ENCODE data around the gene USP6NL.
A peak's percentile ranks its signal among the peaks of the same experiment; 100 is the strongest.

USP6NL gene

DNA sequence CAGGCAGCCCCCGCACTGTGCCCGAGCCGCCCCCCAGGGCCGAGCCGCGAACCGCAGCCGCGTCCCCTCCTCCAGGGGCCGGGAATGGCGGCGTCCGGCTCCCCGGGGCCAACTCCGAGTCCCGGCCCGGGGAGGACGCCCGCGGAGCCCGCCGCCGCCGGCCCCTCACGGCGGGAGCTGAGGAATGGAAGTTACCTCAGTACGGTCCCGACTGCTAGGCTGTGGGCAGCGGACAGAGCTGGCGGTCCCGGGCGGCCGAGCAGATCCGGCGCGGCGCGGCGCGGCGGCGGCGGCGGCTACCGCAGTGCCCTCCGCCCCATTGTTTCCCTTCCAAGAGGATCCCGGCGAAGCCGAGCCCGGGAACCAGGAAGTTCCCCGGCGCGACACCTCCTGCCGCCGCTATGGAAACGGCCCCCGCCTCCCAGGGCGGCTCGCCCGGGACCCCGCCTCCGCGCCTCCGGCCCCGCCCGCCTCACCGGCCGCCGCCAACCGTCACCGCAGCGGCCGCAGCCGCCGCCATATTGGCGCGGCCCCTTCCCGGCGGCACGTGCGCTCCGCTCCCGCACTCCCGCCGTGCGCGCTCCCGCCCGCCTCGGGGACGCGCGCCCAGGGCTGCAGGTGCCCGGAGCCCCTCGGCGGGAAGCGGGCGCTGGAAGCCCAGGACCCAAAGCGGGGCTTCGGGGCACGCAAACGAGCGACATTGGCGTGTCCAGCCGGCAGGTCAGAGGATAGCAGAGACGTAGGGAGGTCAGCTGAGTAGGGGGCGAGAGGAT lies at the start of gene USP6NL:
Gene USP6NL (minus strand): TSS at position 403 of the 773 bp plus-strand sequence. CDS start 14,016 bp downstream, outside the sequence.
- H3K9me2 ChIP-seq (replicated peaks; ENCODE audit: low read depth, low read length): no peaks in the 10 kb centered on the region
- peak within 1 kb of the TSS; percentile 88 for H3K9ac ChIP-seq (ENCODE audit: low read depth, low read length, poor library complexity, severe bottlenecking)
- peaks cover 46% of the 10 kb centered on the region for H3K4me1 ChIP-seq (ENCODE audit: insufficient read depth, low read length, poor library complexity, severe bottlenecking)
- H3K4me2 ChIP-seq (ENCODE audit: low read depth, low read length, poor library complexity, severe bottlenecking): peak within 1 kb of the TSS; percentile 89
- H2AFZ ChIP-seq (ENCODE audit: low read length): peak within 1 kb of the TSS; percentile 96
- H3K79me2 ChIP-seq (ENCODE audit: insufficient read depth, low read length): peaks cover 46% of the 10 kb centered on the region
- peaks cover 23% of the 10 kb centered on the region for H4K20me1 ChIP-seq (ENCODE audit: insufficient read depth, low read length, poor library complexity, severe bottlenecking)
- no peaks in the 10 kb centered on the region for H3F3A ChIP-seq (ENCODE audit: low read depth)
- H3K4me3 ChIP-seq (ENCODE audit: low read length, poor library complexity, severe bottlenecking): peak within 1 kb of the TSS; percentile 99
- TF ChIP-seq EZH2phosphoT487 (IDR thresholded peaks at IDR 0.05; ENCODE audit: borderline replicate concordance): no peak
- TF ChIP-seq, protein P1, sequence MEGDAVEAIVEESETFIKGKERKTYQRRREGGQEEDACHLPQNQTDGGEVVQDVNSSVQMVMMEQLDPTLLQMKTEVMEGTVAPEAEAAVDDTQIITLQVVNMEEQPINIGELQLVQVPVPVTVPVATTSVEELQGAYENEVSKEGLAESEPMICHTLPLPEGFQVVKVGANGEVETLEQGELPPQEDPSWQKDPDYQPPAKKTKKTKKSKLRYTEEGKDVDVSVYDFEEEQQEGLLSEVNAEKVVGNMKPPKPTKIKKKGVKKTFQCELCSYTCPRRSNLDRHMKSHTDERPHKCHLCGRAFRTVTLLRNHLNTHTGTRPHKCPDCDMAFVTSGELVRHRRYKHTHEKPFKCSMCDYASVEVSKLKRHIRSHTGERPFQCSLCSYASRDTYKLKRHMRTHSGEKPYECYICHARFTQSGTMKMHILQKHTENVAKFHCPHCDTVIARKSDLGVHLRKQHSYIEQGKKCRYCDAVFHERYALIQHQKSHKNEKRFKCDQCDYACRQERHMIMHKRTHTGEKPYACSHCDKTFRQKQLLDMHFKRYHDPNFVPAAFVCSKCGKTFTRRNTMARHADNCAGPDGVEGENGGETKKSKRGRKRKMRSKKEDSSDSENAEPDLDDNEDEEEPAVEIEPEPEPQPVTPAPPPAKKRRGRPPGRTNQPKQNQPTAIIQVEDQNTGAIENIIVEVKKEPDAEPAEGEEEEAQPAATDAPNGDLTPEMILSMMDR (conservative IDR thresholded peaks at IDR 0.05; ENCODE audit: low read length): no peak
- no peaks in the 10 kb centered on the region for H3K9me3 ChIP-seq (ENCODE audit: insufficient read depth, low read depth, low read length)
- H3K27me3 ChIP-seq (ENCODE audit: insufficient read depth, low read length, poor library complexity, severe bottlenecking): no peaks in the 10 kb centered on the region
- no peaks in the 10 kb centered on the region for H3K36me3 ChIP-seq (ENCODE audit: insufficient read depth, low read length)

DNA sequence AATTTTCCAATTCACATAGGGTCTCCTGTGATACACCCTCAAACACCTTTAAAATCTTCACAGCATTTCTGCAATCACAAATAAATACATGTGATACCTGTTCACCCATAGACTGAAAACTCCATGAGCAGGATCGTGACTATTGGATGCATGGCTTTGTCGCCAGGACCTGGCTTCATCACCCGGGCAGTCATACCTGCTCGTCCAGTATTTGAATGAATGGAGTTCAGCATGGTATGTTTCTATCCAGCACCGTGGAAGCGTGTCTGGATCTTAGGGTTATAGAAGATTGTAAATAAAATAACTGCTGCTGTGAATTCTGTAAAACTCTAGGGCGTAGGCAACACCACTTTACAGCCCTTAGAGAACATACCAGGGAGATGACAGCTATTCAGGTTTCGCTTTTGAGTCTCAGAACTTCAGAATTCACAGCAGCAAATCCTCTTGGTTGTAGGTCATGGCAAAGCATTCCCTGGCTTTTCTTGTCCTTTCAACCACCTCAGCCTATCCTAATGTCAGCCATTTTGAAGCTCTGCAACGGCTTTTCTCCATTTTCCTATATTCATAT lies 47.4 kb upstream of the USP6NL start:
- Histone ChIP-seq H4K20me1 (ENCODE audit: insufficient read depth, low read length, poor library complexity, severe bottlenecking) (no peaks in the 10 kb centered on the region), H3K36me3 (ENCODE audit: insufficient read depth, low read length) (no peaks in the 10 kb centered on the region), H3K27me3 (ENCODE audit: insufficient read depth, low read length, poor library complexity, severe bottlenecking) (no peaks in the 10 kb centered on the region), H3F3A (ENCODE audit: low read depth) (no peaks in the 10 kb centered on the region), H3K4me3 (ENCODE audit: low read length, poor library complexity, severe bottlenecking) (no peak overlapping the region), H3K4me1 (ENCODE audit: insufficient read depth, low read length, poor library complexity, severe bottlenecking) (peaks cover 3% of the 10 kb centered on the region), H3K79me2 (ENCODE audit: insufficient read depth, low read length) (no peaks in the 10 kb centered on the region), H3K9me2 (replicated peaks; ENCODE audit: low read depth, low read length) (no peaks in the 10 kb centered on the region), H2AFZ (ENCODE audit: low read length) (no peak overlapping the region), H3K9ac (ENCODE audit: low read depth, low read length, poor library complexity, severe bottlenecking) (no peak overlapping the region), H3K9me3 (ENCODE audit: insufficient read depth, low read depth, low read length) (no peaks in the 10 kb centered on the region), H3K4me2 (ENCODE audit: low read depth, low read length, poor library complexity, severe bottlenecking) (no peak overlapping the region)
- no peak for TF ChIP-seq EZH2phosphoT487 (IDR thresholded peaks at IDR 0.05; ENCODE audit: borderline replicate concordance)
- TF ChIP-seq, protein P1 (conservative IDR thresholded peaks at IDR 0.05; ENCODE audit: low read length): no peak

DNA sequence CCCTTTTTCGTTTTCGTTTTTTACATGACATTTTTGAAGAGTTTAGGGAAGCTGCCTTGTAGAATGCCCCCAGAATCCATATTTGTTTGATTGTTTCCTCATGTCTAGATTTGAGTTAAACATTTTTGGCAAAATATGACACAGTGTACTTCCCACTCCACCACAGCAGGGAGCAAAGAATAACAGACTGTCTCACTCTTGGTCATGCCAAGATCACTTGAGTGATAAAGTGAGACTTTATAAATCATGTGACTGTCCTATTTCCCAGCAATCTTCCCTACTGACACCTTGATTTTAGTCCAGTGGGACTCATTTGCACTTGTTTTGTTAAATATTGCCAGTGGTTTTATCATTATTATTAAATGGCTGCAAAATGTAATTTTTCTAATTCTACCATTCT lies 44.4 kb upstream of the USP6NL start:
- no peak overlapping the region for H3K4me3 ChIP-seq (ENCODE audit: low read length, poor library complexity, severe bottlenecking)
- no peaks in the 10 kb centered on the region for H3F3A ChIP-seq (ENCODE audit: low read depth)
- H3K9ac ChIP-seq (ENCODE audit: low read depth, low read length, poor library complexity, severe bottlenecking): no peak overlapping the region
- no peaks in the 10 kb centered on the region for H3K4me1 ChIP-seq (ENCODE audit: insufficient read depth, low read length, poor library complexity, severe bottlenecking)
- H4K20me1 ChIP-seq (ENCODE audit: insufficient read depth, low read length, poor library complexity, severe bottlenecking): no peaks in the 10 kb centered on the region
- H3K36me3 ChIP-seq (ENCODE audit: insufficient read depth, low read length): no peaks in the 10 kb centered on the region
- H3K27me3 ChIP-seq (ENCODE audit: insufficient read depth, low read length, poor library complexity, severe bottlenecking): no peaks in the 10 kb centered on the region
- no peak for TF ChIP-seq EZH2phosphoT487 (IDR thresholded peaks at IDR 0.05; ENCODE audit: borderline replicate concordance)
- TF ChIP-seq, protein P1 (conservative IDR thresholded peaks at IDR 0.05; ENCODE audit: low read length): no peak
- H3K9me3 ChIP-seq (ENCODE audit: insufficient read depth, low read depth, low read length): no peaks in the 10 kb centered on the region
- no peaks in the 10 kb centered on the region for H3K9me2 ChIP-seq (replicated peaks; ENCODE audit: low read depth, low read length)
- H3K79me2 ChIP-seq (ENCODE audit: insufficient read depth, low read length): no peaks in the 10 kb centered on the region
- H2AFZ ChIP-seq (ENCODE audit: low read length): 0 out of 2 replicates have a peak overlapping the region, but pooled peaks have one; percentile 0
- H3K4me2 ChIP-seq (ENCODE audit: low read depth, low read length, poor library complexity, severe bottlenecking): no peak overlapping the region
